ENCODE data around the gene NLRC5. TPM values are rescaled to one million over a fixed set of nuclear protein-coding genes. Genes with fewer than 3 reads are reported as not detected.

NLRC5 gene
- total RNA-seq, 2 experiments from 2014 or later: 135 to 153 TPM

DNA sequence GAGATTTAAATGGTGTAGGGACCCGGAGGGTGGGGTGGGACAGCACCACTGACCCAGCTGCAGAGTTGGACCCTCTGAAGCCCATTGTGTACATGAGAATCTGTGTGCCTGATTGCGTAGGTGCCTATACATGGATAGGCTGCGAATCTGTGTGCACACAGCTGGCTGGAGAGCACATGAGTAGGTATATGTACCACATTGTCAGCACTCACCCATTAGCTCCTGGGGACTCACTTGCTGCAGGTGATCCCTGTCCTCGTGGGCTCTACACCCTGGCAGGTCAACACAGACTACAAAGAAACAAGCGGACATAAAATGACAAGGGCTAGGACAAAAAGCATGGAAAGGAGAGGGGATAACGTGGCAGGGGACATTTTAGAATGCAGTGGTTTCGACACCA is 38.9 kb upstream of the NLRC5 start:
- Mint-ChIP-seq H3K36me3 (ENCODE audit: low read depth) (peaks cover 5% of the 10 kb centered on the region), H3K4me1 (ENCODE audit: low read depth) (peaks cover 21% of the 10 kb centered on the region), H3K27ac (no peak overlapping the region), H3K27me3 (no peaks in the 10 kb centered on the region), H3K4me3 (no peak overlapping the region), H3K9me3 (no peaks in the 10 kb centered on the region)
- CTCF ChIA-PET: interaction anchor here (0.8 to 8.0 kb wide), 14 partner anchors 9 to 133 kb away, joined by 3 to 108 read pairs (median 6); partner anchors contain the start of genes CETP, HERPUD1 and SLC12A3
- TF ChIP-seq, protein P1, sequence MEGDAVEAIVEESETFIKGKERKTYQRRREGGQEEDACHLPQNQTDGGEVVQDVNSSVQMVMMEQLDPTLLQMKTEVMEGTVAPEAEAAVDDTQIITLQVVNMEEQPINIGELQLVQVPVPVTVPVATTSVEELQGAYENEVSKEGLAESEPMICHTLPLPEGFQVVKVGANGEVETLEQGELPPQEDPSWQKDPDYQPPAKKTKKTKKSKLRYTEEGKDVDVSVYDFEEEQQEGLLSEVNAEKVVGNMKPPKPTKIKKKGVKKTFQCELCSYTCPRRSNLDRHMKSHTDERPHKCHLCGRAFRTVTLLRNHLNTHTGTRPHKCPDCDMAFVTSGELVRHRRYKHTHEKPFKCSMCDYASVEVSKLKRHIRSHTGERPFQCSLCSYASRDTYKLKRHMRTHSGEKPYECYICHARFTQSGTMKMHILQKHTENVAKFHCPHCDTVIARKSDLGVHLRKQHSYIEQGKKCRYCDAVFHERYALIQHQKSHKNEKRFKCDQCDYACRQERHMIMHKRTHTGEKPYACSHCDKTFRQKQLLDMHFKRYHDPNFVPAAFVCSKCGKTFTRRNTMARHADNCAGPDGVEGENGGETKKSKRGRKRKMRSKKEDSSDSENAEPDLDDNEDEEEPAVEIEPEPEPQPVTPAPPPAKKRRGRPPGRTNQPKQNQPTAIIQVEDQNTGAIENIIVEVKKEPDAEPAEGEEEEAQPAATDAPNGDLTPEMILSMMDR (IDR thresholded peaks at IDR 0.05): no peak
- POLR2A ChIA-PET: interaction anchor here (0.8 to 2.5 kb wide), 10 partner anchors 9 to 83 kb away, joined by 3 to 12 read pairs (median 6); partner anchors contain the start of gene NLRC5
- intact Hi-C loops (cut with micrococcal nuclease): no loop called here
- no peak for ATAC-seq
- no peak for DNase-seq

GRCh38 chr16:56950881-56951771 is 38.2 kb upstream of the NLRC5 start:
- Mint-ChIP-seq H3K4me1 (ENCODE audit: low read depth) (peaks cover 19% of the 10 kb centered on the region), H3K9me3 (no peaks in the 10 kb centered on the region), H3K27me3 (no peaks in the 10 kb centered on the region), H3K4me3 (no peak overlapping the region), H3K27ac (peak overlapping the region; percentile 10), H3K36me3 (ENCODE audit: low read depth) (peaks cover 5% of the 10 kb centered on the region)
- peak; percentile 95 for ATAC-seq
- ChIA-PET CTCF (interaction anchor here (0.8 to 8.0 kb wide), 23 partner anchors 8 to 231 kb away, joined by 3 to 108 read pairs (median 4); partner anchors contain the start of genes CETP, HERPUD1, NLRC5 and SLC12A3), POLR2A (interaction anchor here (0.8 to 2.5 kb wide), 10 partner anchors 10 to 83 kb away, joined by 3 to 12 read pairs (median 6); partner anchors contain the start of genes HERPUD1 and NLRC5)
- intact Hi-C loops (cut with micrococcal nuclease): loop anchor here (1.0 kb wide), 1 partner anchor 84 kb away; no protein-coding TSS in a partner anchor
- TF ChIP-seq, protein P1 (IDR thresholded peaks at IDR 0.05): peak; percentile 80
- DNase-seq: peak; percentile 82

- Mint-ChIP-seq H3K27me3 (no peaks in the 10 kb centered on the region), H3K36me3 (ENCODE audit: low read depth) (no peaks in the 10 kb centered on the region), H3K27ac (no peak overlapping the region), H3K4me1 (ENCODE audit: low read depth) (peaks cover 12% of the 10 kb centered on the region), H3K9me3 (no peaks in the 10 kb centered on the region), H3K4me3 (no peak overlapping the region)
- ChIA-PET POLR2A (interaction anchor here (0.6 to 1.0 kb wide), 4 partner anchors 14 to 89 kb away, joined by 3 read pairs; no protein-coding TSS in a partner anchor), CTCF (interaction anchor here (1.2 to 8.0 kb wide), 7 partner anchors 11 to 90 kb away, joined by 3 to 108 read pairs (median 12); partner anchors contain the start of genes CETP and SLC12A3)
- intact Hi-C loops (cut with micrococcal nuclease): no loop called here
- DNase-seq: no peak
- no peak for ATAC-seq
- TF ChIP-seq, protein P1 (IDR thresholded peaks at IDR 0.05): no peak
Measured at GRCh38 chr16:56953006-56953405, 36.4 kb upstream of the NLRC5 start.

DNA sequence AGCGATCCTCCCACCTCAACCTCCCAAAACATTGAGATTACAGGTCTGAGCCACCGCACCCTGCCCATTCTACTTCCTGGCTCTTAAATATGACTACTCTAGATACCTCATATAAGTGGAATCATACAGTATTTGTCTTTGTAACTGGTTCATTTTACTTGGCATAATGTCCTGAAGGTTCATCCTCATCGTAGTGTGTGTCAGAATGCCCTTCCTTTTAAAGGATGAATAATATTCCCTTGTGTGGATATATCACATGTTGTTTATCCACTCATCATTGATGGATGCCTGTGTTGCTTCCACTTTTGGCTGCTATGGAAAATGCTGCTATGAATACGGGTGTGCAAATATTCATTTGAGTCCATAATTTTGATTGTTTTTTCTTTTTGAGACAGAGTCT is 33.3 kb upstream of the NLRC5 start:
- Mint-ChIP-seq H3K4me1 (ENCODE audit: low read depth) (peaks cover 5% of the 10 kb centered on the region), H3K36me3 (ENCODE audit: low read depth) (no peaks in the 10 kb centered on the region), H3K4me3 (no peak overlapping the region), H3K9me3 (no peaks in the 10 kb centered on the region), H3K27ac (no peak overlapping the region), H3K27me3 (no peaks in the 10 kb centered on the region)
- intact Hi-C loops (cut with micrococcal nuclease): no loop called here
- POLR2A ChIA-PET: interaction anchor here (1.0 kb wide), 1 partner anchor 44 kb away, joined by 3 read pairs; no protein-coding TSS in a partner anchor
- CTCF ChIA-PET: interaction anchor here (1.0 to 7.1 kb wide), 5 partner anchors 8 to 117 kb away, joined by 3 to 93 read pairs (median 4); partner anchors contain the start of gene CETP
- DNase-seq (no peak), ATAC-seq (no peak)
- TF ChIP-seq, protein P1 (IDR thresholded peaks at IDR 0.05): no peak
